NOMO-1 treated with DMSO at 0.1 percent for 48 hours (cell line): Measurements from ENCODE around the gene TMEM151B.

ENCODE experiments used
- DNase-seq: peaks from one replicate; lab custom pipeline; 2025; ENCODE audit not compliant: unreplicated experiment; lab: John Stamatoyannopoulos, UW

Gene TMEM151B

DNA sequence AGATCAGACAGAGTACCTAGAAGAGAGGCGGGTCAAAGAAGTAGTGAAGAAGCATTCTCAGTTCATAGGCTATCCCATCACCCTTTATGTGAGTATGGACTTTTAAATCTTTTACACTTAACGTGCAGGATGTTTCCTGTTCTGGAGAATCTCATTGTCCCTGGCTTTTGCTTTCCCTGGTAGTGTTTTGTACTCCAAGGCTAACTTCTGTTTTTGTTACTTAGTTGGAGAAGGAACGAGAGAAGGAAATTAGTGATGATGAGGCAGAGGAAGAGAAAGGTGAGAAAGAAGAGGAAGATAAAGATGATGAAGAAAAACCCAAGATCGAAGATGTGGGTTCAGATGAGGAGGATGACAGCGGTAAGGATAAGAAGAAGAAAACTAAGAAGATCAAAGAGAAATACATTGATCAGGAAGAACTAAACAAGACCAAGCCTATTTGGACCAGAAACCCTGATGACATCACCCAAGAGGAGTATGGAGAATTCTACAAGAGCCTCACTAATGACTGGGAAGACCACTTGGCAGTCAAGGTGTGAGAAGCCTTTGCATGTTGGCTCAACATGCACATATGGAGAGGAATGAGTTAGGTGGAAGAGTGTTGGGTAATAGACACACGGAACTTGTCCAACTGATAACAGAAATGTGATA is 20.1 kb upstream of the TMEM151B start:
- no peak for DNase-seq

- no peak for DNase-seq
Measured at GRCh38 chr6:44250718-44251123, 19.5 kb upstream of the TMEM151B start.

DNA sequence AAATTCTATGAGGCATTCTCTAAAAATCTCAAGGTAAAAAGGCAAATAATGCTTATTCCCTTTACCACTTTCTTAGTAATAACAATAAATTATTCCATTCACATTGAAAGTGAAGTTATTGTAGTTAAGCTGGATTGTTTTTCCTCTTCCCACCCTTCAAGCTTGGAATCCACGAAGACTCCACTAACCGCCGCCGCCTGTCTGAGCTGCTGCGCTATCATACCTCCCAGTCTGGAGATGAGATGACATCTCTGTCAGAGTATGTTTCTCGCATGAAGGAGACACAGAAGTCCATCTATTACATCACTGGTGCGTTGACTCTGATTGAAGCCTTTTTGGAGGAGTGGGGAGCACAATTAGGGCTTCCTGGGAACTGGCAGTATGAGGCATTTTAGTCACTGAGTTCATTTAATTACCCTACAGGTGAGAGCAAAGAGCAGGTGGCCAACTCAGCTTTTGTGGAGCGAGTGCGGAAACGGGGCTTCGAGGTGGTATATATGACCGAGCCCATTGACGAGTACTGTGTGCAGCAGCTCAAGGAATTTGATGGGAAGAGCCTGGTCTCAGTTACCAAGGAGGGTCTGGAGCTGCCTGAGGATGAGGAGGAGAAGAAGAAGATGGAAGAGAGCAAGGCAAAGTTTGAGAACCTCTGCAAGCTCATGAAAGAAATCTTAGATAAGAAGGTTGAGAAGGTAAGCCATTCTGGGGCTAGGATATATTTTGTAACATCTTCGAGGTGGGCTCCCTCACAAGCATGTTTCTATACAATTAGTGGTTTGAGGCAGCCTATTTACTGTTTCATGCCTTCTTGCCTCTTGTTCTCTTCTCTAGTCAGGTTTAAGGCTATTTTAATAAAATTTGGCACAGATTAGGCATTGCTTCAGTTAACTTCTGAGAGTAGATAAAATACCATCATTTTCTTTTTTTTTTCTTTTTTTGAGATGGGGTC is 18.4 kb upstream of the TMEM151B start:
- DNase-seq = no peak

DNA sequence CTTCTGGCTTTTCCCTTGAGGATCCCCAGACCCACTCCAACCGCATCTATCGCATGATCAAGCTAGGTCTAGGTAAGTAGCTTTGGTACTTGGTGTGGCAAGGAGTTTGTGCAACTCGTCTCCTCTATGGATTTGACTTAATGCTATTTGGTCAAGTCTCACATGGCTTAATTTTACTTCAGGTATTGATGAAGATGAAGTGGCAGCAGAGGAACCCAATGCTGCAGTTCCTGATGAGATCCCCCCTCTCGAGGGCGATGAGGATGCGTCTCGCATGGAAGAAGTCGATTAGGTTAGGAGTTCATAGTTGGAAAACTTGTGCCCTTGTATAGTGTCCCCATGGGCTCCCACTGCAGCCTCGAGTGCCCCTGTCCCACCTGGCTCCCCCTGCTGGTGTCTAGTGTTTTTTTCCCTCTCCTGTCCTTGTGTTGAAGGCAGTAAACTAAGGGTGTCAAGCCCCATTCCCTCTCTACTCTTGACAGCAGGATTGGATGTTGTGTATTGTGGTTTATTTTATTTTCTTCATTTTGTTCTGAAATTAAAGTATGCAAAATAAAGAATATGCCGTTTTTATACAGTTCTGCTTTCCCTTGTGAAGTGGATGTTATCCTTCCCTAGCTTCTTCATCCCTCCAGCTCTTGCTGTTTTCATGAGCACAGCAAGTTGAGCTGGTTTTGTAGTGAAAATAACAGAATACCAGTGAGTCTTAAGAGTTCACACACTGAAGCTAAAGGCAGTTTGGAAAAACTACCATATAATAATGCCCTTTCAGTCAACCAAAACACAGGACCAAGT is 16.7 kb upstream of the TMEM151B start:
- peak; percentile 23 for DNase-seq

GRCh38 chr6:44254191-44255104 is 15.8 kb upstream of the TMEM151B start:
- DNase-seq = no peak

DNA sequence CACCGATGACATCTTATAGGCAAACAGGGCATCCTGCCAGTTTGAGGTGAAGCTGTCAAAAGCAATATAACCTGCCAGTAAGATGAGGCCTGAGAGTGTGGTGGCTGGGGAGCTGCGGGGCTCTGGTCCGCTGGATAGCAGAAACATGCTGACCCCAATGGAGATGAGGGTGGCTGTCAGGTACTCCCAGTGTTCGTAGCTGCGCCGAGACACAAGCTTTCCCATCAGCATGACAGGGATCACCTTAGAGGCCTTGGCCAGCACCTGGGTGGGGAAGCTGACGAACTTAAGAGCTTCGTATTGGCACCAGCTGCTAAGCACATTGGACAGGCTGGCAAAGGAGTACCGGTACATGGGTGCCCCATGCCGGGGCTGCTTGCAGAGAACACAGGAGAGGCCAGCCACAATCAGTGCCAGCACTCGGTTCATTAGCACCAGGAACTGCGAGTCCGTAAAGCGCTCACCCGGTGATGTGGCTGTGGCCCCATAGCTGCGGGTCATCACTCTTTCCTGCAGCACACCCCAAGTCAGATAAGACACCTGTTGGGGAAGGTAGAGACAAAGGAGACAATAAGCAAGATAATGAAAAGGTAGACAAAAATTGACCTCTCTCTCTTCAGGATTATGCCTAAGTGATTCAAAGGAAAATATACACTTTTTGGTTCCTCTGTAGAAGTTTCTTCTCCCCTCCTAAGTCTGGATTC is 15.0 kb upstream of the TMEM151B start:
- no peak for DNase-seq

GRCh38 chr6:44255871-44256774 is 14.1 kb upstream of the TMEM151B start:
- no peak for DNase-seq

- no peak for DNase-seq
Measured at GRCh38 chr6:44256775-44257024, 13.6 kb upstream of the TMEM151B start.

DNA sequence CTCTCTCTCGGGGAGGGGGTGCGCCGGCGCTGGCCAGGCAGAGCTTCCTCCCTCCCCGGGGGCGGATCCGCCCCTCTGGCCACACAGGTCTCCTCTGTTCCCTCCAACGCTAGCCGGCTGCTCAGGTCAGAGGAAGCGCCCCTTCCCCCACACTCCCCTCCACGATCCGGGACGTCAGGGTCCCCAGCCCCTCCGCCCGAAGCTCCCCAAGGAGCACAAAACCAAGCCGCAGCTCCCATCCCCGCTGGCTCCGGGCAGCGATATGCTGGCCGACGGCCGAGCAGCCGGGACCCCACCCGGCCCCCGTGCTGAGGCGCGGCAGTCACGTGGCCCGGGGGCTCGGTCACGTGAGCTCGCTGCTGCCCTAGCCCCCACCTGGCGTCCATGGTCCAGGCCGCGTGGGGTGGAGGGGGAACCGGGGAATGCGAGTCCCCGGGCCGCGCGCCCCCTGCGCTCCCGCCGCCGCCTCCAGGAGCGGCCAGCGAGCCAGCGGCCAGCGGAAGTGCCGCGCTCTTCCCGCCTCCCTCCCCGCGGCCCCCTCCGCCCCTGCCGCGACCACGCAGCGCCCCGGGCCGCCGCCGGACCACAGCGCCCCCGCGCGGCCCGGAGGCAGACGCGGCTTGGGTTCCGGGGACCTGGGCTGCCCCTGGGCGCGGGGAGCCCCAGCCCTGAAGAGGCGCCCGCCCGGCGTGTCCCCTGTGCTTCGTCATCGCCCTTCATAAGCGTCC is 13.1 kb upstream of the TMEM151B start, which contains the start of gene SLC35B2:
TSS of gene SLC35B2 (minus strand) at position 504 of the 728 bp plus-strand sequence. CDS start at position 386, 118 bp downstream.
- DNase-seq = peak; percentile 47

GRCh38 chr6:44257753-44258324 is 12.4 kb upstream of the TMEM151B start:
- DNase-seq = no peak

- DNase-seq = no peak
Measured at GRCh38 chr6:44258325-44258863, 11.9 kb upstream of the TMEM151B start.

- no peak for DNase-seq
Measured at GRCh38 chr6:44258921-44259320, 11.3 kb upstream of the TMEM151B start.

DNA sequence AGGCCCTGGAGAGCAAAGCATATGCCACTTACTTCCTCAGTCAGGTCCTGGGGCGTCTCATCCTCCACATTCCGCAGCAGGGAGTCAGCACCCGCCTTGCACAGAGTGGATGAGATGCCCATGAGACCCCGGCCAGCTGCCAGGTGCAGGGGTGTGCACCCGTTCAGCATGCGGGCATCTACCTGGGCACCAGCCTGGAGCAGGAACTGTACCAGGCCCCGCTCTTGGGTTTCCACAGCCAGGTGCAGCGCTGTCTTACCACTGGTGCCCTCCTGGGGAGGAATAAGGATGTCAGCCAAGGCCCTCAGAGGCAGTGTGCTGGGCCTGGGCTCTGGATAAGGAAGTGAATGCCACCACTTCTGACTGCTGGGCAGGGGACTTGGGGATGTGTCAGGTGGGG is 10.2 kb upstream of the TMEM151B start:
- no peak for DNase-seq

DNA sequence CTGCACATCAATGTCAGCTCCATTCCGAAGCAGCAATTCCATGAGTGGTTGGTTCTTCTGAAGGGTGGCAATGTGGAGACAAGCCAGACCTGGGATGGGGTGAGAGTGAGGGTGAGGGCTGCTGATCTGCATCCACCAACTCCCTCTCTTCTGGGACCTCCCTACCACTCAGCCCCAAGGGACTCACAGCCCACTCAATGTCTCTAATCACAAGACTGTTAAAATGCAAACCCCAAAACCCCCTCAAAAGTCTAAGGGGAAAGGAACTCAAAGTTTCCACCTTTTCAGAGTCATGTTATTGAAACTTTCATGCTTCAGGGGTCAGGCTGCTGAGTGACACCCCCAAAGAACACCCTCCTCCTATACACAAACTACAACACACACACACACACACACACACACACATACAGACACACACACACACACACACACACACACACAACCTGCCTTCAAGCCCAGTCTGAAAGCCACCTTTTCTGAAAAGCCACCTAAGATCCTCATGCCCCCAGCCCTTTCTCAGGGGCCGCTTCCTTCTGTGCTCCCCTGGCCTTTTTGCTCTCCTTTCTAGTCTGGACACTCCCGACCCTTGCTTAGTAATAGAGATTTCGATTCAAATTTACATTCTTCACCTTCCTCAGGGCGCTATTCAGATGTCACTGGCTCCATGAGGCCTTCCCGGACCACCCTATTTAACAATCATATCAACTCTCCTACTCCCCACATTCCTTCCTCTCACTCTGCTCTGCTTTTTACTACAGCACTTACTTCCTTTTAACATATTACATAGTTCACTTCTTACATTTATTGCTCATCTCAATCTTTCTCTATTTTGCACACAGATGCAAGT is 9.6 kb upstream of the TMEM151B start:
- DNase-seq = no peak

GRCh38 chr6:44261581-44261980 is 8.7 kb upstream of the TMEM151B start:
- DNase-seq = no peak

- no peak for DNase-seq
Measured at GRCh38 chr6:44262467-44263353, 7.5 kb upstream of the TMEM151B start.
